Osteocyte (in vitro differentiated cells): ENCODE data around the gene KRT7. TPM values are rescaled to one million over a fixed set of nuclear protein-coding genes. Genes with fewer than 3 reads are reported as not detected.
A peak's percentile ranks its signal among the peaks of the same experiment; 100 is the strongest.

Experiments used
- DNase-seq: peaks from one replicate; pipeline ENCODE4 v3.0.0; 2021; ENCODE audit warnings: mixed read lengths; ENCODE audit not compliant: unreplicated experiment; ENCODE audit errors: extremely low spot score
- H3K27ac Mint-ChIP-seq: one replicate; pipeline ENCODE4 v1.8.0; 2021; ENCODE audit warnings: mild to moderate bottlenecking, mixed read lengths; ENCODE audit not compliant: unreplicated experiment
- H3K27me3 Mint-ChIP-seq: one replicate; pipeline ENCODE4 v1.8.0; 2021; ENCODE audit warnings: mixed read lengths; ENCODE audit not compliant: unreplicated experiment
- H3K36me3 Mint-ChIP-seq: one replicate; pipeline ENCODE4 v1.8.0; 2021; ENCODE audit warnings: mixed read lengths; ENCODE audit not compliant: unreplicated experiment
- H3K4me1 Mint-ChIP-seq: one replicate; pipeline ENCODE4 v1.8.0; 2021; ENCODE audit warnings: mixed read lengths; ENCODE audit not compliant: unreplicated experiment
- H3K4me3 Mint-ChIP-seq: one replicate; pipeline ENCODE4 v1.8.0; 2021; ENCODE audit warnings: mild to moderate bottlenecking, moderate library complexity, mixed read lengths; ENCODE audit not compliant: unreplicated experiment
- H3K9me3 Mint-ChIP-seq: one replicate; pipeline ENCODE4 v1.8.0; 2021; ENCODE audit warnings: mixed read lengths; ENCODE audit not compliant: unreplicated experiment
- total RNA-seq: library from RNA; stranded (reverse); gene quantifications from 2 replicates; pipeline ENCODE4 v1.2.1, GENCODE V29; 2021
- TF ChIP-seq, protein P1 (sequence below): fragments of 200-600 bp; sonication (generic); IDR thresholded peaks from 2 replicates; pipeline ENCODE4 v1.5.0; 2021; ENCODE audit warnings: antibody characterized with exemption, mild to moderate bottlenecking, moderate library complexity

Gene KRT7
- total RNA-seq, 1 donor from 2014 or later = 168 TPM

DNA sequence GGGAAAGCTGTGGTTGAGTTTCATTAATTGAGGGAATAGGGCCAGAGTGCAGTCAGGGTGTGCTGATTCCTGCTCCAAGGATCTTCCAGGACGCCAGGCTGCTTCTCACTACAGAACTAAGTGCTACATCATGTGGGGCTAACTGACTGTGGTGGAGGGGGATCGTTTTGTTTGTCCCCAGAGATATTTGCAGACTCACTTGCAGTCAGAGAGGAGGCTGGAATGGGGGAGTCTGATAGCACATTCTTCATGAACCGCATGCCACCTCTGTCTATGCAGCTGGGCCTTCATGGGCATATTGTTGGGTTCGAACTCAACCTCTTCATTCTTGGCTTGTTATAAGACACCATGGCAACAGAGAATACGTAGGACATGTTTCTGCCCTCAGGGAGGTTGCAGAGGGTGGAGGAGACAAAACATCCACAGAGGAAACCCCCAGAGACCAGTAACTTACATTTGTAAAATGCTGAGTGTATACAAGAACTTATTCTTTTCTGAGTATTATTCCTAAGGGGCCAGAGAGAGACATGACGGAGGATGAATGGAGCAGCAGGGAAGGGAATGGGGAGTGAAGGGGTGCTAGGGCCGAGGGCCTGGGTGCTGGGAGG lies 13.0 kb downstream of the KRT7 start:
- Mint-ChIP-seq H3K27ac (peak overlapping the region; percentile 91), H3K4me1 (peaks cover 72% of the 10 kb centered on the region)

DNA sequence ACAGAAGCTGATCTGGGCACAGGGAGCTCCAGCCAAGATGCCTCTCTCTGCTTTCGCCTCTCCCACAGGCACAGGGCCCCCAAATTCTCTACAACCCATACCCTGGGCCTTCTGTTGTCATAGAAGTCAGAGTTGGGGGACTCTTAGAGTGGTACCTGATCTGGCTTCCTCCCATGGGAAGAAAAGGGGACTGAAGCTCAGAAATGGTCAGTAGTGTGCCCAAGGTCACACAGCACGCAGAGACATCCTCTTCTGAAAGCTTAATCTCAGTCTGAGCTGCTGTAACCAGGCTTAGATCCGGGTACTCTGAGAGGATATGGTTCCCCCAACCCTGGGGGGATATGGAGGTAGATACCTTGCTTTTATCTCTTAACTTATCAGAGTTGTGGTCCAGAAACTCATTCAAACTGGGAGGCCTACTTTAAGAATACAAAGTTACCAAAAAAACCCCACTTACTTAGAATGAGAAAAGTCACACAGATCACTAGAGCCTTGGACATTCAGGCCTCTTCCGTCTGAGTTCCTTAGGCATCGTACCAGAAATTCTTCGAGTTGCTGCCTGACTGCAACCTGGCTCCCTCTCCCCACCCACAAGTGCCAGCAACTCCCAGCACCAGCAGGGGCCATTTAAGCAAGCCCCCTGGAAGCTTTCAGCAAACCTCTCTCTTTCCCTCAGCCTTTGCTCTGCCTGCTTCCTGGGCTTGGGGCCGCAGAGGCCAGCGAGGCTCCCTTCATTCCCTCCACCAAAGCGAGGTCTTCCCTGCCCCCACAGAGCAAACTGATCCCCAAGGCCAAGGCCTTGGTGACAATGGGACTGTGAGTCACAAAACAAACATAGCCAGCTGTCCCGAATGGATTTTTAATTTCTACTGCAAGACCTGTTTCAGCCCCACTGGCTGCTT lies 13.9 kb downstream of the KRT7 start:
- H3K27ac Mint-ChIP-seq = peak overlapping the region; percentile 91
- no peaks in the 10 kb centered on the region for H3K36me3 Mint-ChIP-seq
- H3K4me1 Mint-ChIP-seq = peaks cover 71% of the 10 kb centered on the region
- DNase-seq = no peak
- H3K27me3 Mint-ChIP-seq = no peaks in the 10 kb centered on the region
- TF ChIP-seq, protein P1, sequence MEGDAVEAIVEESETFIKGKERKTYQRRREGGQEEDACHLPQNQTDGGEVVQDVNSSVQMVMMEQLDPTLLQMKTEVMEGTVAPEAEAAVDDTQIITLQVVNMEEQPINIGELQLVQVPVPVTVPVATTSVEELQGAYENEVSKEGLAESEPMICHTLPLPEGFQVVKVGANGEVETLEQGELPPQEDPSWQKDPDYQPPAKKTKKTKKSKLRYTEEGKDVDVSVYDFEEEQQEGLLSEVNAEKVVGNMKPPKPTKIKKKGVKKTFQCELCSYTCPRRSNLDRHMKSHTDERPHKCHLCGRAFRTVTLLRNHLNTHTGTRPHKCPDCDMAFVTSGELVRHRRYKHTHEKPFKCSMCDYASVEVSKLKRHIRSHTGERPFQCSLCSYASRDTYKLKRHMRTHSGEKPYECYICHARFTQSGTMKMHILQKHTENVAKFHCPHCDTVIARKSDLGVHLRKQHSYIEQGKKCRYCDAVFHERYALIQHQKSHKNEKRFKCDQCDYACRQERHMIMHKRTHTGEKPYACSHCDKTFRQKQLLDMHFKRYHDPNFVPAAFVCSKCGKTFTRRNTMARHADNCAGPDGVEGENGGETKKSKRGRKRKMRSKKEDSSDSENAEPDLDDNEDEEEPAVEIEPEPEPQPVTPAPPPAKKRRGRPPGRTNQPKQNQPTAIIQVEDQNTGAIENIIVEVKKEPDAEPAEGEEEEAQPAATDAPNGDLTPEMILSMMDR = no peak
- H3K4me3 Mint-ChIP-seq = peak overlapping the region; percentile 4
- H3K9me3 Mint-ChIP-seq = no peaks in the 10 kb centered on the region

More for the DNA sequence above, 13.0 kb downstream of the KRT7 start:
- H3K36me3 Mint-ChIP-seq = no peaks in the 10 kb centered on the region
- H3K27me3 Mint-ChIP-seq = no peaks in the 10 kb centered on the region
- H3K4me3 Mint-ChIP-seq = no peak overlapping the region
- no peaks in the 10 kb centered on the region for H3K9me3 Mint-ChIP-seq
- no peak for DNase-seq
- TF ChIP-seq, protein P1 = no peak

DNA sequence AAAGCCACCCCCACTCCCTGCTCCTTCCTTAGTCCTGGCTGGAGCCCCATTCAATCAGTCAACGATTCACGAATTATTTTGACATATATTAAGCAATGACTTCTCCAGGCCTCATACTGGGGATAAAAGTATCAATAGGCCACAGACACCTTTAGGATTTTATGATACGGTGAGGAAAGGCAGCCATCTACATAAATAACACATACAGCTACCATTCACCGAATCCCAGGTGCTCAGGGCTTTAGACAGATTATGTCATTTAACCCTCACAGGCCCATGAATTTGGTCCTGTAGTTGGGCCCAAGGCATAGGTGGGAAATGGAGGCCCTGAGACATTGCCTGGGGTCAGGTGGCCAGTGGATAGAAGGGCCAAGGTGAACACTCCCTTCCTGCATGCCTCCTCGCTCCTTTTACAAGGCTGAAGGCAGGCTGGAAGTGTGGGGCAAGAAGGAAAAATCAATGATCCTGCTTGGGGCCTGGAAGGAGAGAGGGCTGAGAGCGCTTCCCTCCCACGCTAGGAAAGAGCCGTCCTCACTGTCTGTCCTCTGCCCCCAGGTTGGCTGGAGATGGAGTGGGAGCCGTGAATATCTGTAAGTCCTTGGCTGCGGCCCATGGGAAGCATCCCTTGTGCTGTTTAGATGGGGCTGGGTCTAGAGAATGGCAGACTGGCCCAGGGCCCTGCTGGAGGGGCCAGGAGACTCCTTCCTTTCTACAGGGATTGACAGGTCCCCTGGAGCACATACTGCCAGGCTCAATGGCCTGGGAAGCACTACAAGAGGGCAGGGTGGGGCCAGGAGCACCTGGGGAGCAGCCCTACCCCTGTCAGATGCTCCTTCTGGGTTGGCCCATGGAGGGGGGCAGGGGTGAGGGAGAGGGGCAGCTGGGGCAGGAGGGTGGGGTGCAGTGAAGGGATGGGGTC lies 14.8 kb downstream of the KRT7 start:
- no peak overlapping the region for H3K4me3 Mint-ChIP-seq
- no peaks in the 10 kb centered on the region for H3K9me3 Mint-ChIP-seq
- peak overlapping the region; percentile 91 for H3K27ac Mint-ChIP-seq
- TF ChIP-seq, protein P1 = no peak
- no peaks in the 10 kb centered on the region for H3K36me3 Mint-ChIP-seq
- peaks cover 69% of the 10 kb centered on the region for H3K4me1 Mint-ChIP-seq
- DNase-seq = no peak
- no peaks in the 10 kb centered on the region for H3K27me3 Mint-ChIP-seq

DNA sequence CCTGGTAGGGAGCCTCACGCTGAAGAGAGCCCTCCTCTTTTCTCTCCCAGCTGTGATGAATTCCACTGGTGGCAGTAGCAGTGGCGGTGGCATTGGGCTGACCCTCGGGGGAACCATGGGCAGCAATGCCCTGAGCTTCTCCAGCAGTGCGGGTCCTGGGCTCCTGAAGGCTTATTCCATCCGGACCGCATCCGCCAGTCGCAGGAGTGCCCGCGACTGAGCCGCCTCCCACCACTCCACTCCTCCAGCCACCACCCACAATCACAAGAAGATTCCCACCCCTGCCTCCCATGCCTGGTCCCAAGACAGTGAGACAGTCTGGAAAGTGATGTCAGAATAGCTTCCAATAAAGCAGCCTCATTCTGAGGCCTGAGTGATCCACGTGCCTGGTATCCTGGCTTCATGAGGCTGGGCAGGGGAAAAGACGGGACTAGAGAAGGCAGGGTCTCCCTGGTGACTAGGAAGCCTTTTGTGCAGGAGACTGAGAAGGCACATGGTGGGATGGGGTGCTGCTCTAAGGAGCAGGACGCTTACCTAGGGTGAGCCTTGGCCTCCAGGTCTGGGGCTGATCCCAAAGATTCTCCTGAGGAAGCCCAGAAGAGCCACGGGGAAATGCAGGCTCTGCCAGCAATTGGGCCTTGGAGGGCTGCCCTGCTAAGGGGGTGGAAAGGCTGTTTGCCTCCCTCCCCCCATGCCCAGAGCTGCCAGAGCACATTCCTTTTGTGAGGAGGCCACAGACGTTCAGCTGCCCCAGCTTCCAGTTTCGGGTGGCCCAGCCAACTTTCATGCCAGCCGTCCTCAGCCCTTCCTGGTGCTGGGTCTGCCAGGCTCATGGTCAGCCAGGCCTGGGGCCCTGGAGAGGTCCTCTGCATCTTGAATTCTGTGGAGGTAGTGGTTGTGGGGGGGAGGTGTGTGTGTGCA lies 15.8 kb downstream of the KRT7 start:
- no peaks in the 10 kb centered on the region for H3K36me3 Mint-ChIP-seq
- no peak overlapping the region for H3K4me3 Mint-ChIP-seq
- peaks cover 60% of the 10 kb centered on the region for H3K4me1 Mint-ChIP-seq
- H3K27me3 Mint-ChIP-seq = no peaks in the 10 kb centered on the region
- no peak for DNase-seq
- TF ChIP-seq, protein P1 = no peak
- no peaks in the 10 kb centered on the region for H3K9me3 Mint-ChIP-seq
- peak overlapping the region; percentile 59 for H3K27ac Mint-ChIP-seq
